ENCODE data around the gene ASPSCR1.

GRCh38 chr17:81990836-81991683 lies 13.6 kb downstream of the ASPSCR1 start:
- TF ChIP-seq, protein P1, sequence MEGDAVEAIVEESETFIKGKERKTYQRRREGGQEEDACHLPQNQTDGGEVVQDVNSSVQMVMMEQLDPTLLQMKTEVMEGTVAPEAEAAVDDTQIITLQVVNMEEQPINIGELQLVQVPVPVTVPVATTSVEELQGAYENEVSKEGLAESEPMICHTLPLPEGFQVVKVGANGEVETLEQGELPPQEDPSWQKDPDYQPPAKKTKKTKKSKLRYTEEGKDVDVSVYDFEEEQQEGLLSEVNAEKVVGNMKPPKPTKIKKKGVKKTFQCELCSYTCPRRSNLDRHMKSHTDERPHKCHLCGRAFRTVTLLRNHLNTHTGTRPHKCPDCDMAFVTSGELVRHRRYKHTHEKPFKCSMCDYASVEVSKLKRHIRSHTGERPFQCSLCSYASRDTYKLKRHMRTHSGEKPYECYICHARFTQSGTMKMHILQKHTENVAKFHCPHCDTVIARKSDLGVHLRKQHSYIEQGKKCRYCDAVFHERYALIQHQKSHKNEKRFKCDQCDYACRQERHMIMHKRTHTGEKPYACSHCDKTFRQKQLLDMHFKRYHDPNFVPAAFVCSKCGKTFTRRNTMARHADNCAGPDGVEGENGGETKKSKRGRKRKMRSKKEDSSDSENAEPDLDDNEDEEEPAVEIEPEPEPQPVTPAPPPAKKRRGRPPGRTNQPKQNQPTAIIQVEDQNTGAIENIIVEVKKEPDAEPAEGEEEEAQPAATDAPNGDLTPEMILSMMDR (IDR thresholded peaks at IDR 0.05), result no peak
- TF ChIP-seq POLR2A (IDR thresholded peaks at IDR 0.05), result no peak
- TF ChIP-seq EP300 (IDR thresholded peaks at IDR 0.05; ENCODE audit: low read depth), result no peak

Measured in transverse colon (tissue), 3 donors.